ENCODE data around the gene CTBP2.

The CTBP2 gene

GRCh38 chr10:125035136-125035535 lies 125.2 kb downstream of the CTBP2 start:
- Histone ChIP-seq H3K9me3 (ENCODE audit: insufficient read depth, low read length) (no peaks in the 10 kb centered on the region), H3K9me2 (replicated peaks; ENCODE audit: insufficient read depth, low read length) (no peaks in the 10 kb centered on the region), H2AFZ (ENCODE audit: low read depth, low read length, severe bottlenecking) (no peak overlapping the region), H3K4me2 (ENCODE audit: low read depth, low read length, poor library complexity, severe bottlenecking) (no peak overlapping the region), H3K4me3 (ENCODE audit: insufficient read depth, low read length, poor library complexity, severe bottlenecking) (no peak overlapping the region), H3K9ac (ENCODE audit: low read length) (no peak overlapping the region), H3F3A (ENCODE audit: insufficient read depth) (no peaks in the 10 kb centered on the region), H3K79me2 (ENCODE audit: insufficient read depth, low read length) (no peaks in the 10 kb centered on the region), H3K36me3 (ENCODE audit: low read length) (no peaks in the 10 kb centered on the region), H3K27me3 (ENCODE audit: low read length) (no peaks in the 10 kb centered on the region), H3K27ac (ENCODE audit: low read depth, low read length) (no peak overlapping the region), H4K20me1 (ENCODE audit: low read depth, low read length) (no peaks in the 10 kb centered on the region)
- TF ChIP-seq EZH2phosphoT487 (conservative IDR thresholded peaks at IDR 0.05; ENCODE audit: low read length) (no peak), CTCF (IDR thresholded peaks at IDR 0.05; ENCODE audit: insufficient read depth, low read length, poor library complexity, severe bottlenecking) (no peak)

DNA sequence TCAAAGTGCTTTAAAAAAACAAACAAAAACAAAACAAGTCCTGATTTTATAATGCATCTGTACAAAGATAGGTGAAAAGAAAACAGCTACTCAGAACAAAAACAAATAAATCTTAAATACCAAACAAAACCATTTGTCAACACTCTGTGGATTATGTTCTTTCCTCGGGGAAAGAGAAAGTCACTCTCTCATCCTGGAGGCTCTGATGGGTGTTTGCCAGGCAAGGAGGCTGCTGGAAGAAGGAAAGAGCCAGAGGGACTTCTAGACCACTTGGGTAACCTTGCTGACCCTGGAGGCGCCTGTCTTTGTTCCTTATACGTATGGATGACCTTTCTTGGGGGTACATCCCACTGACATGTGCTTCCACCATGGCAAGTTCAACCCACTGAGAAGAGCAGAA lies 125.7 kb downstream of the CTBP2 start:
- H3F3A ChIP-seq (ENCODE audit: insufficient read depth), result no peaks in the 10 kb centered on the region
- TF ChIP-seq EZH2phosphoT487 (conservative IDR thresholded peaks at IDR 0.05; ENCODE audit: low read length) (no peak), CTCF (IDR thresholded peaks at IDR 0.05; ENCODE audit: insufficient read depth, low read length, poor library complexity, severe bottlenecking) (no peak)
- H3K36me3 ChIP-seq (ENCODE audit: low read length), result no peaks in the 10 kb centered on the region
- no peak overlapping the region for H3K4me3 ChIP-seq (ENCODE audit: insufficient read depth, low read length, poor library complexity, severe bottlenecking)
- H3K9me2 ChIP-seq (replicated peaks; ENCODE audit: insufficient read depth, low read length), result no peaks in the 10 kb centered on the region
- no peaks in the 10 kb centered on the region for H3K27me3 ChIP-seq (ENCODE audit: low read length)
- no peaks in the 10 kb centered on the region for H3K9me3 ChIP-seq (ENCODE audit: insufficient read depth, low read length)
- H3K9ac ChIP-seq (ENCODE audit: low read length), result no peak overlapping the region
- H3K27ac ChIP-seq (ENCODE audit: low read depth, low read length), result no peak overlapping the region
- H4K20me1 ChIP-seq (ENCODE audit: low read depth, low read length), result no peaks in the 10 kb centered on the region
- no peak overlapping the region for H2AFZ ChIP-seq (ENCODE audit: low read depth, low read length, severe bottlenecking)
- no peaks in the 10 kb centered on the region for H3K79me2 ChIP-seq (ENCODE audit: insufficient read depth, low read length)
- H3K4me2 ChIP-seq (ENCODE audit: low read depth, low read length, poor library complexity, severe bottlenecking), result no peak overlapping the region

DNA sequence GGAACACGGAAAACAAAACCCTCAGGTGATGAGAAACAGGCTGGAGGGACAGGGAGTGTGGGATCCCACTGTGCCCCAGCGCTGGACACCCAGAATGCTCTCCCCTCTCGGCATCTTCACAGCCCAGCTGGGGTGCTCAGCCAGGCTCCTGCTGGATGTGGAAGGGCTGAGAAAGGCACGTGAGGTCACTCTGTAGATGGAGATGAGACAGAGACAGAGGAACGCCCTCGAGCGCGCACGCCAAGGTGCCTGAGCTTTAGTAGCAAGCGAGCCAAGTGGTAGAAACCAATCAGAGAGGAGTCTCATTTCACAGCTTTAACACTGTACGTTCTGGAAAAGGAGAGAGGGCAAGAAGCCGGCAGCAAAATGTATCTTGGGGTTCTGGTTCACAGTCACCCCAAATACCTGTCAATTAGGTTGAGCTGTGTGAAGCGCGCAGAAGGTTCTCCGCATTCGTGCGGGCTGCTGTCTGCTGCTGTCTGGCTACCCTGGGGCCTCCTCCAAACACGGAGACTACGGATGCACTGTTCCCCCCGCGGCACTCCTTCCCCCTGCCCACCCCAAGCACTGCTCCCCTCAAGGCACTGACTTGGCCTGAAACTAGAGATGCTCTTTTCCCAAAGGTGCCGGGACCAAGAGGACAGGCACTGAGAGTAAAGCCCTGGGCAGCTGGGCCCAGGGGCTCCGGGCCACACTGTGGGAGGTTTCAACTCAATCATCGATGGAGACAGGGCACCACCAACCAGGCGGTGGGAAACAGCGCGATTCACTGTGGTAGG lies 127.0 kb downstream of the CTBP2 start:
- Histone ChIP-seq H3F3A (ENCODE audit: insufficient read depth) (no peaks in the 10 kb centered on the region), H3K27ac (ENCODE audit: low read depth, low read length) (no peak overlapping the region), H3K9me3 (ENCODE audit: insufficient read depth, low read length) (no peaks in the 10 kb centered on the region), H3K9me2 (replicated peaks; ENCODE audit: insufficient read depth, low read length) (no peaks in the 10 kb centered on the region), H3K9ac (ENCODE audit: low read length) (no peak overlapping the region), H3K4me2 (ENCODE audit: low read depth, low read length, poor library complexity, severe bottlenecking) (no peak overlapping the region), H4K20me1 (ENCODE audit: low read depth, low read length) (no peaks in the 10 kb centered on the region), H3K79me2 (ENCODE audit: insufficient read depth, low read length) (no peaks in the 10 kb centered on the region), H3K36me3 (ENCODE audit: low read length) (no peaks in the 10 kb centered on the region), H2AFZ (ENCODE audit: low read depth, low read length, severe bottlenecking) (no peak overlapping the region), H3K27me3 (ENCODE audit: low read length) (no peaks in the 10 kb centered on the region), H3K4me3 (ENCODE audit: insufficient read depth, low read length, poor library complexity, severe bottlenecking) (no peak overlapping the region)
- TF ChIP-seq EZH2phosphoT487 (conservative IDR thresholded peaks at IDR 0.05; ENCODE audit: low read length) (no peak), CTCF (IDR thresholded peaks at IDR 0.05; ENCODE audit: insufficient read depth, low read length, poor library complexity, severe bottlenecking) (no peak)
